GM12878 (cell line): ENCODE results near the gene NAPEPLD. TPM values are rescaled to one million over a fixed set of nuclear protein-coding genes. Genes with fewer than 3 reads are reported as not detected.
"Not testable (repeated sequence)": the region's sequence is repeated elsewhere in the genome, so short reads cannot be mapped to it uniquely, and the experiment has no call there.

Experiments
- ATAC-seq: fragments of 200-7000 bp; cut with Tn5 transposase; 3 replicates; pipeline ENCODE4 v1.9.1; 2020; ENCODE audit warnings: mild to moderate bottlenecking, moderate library complexity
- BruUV-seq: library from RNA; stranded (reverse); fragments of 400-500 nt; replicated peaks from 2 replicates; lab custom pipeline; 2021; lab: Mats Ljungman, UMichigan
- CTCF ChIA-PET: fragments of 300-600 bp; sonication (Branson Sonifier 250); formaldehyde crosslinking; extraction: SDS; loops from one replicate; lab custom pipeline; 2021; ENCODE audit warnings: inconsistent platforms; lab: Yijun Ruan, JAX
- POLR2A ChIA-PET: fragments of 350-600 bp; formaldehyde crosslinking; extraction: SDS; loops from one replicate; lab custom pipeline; 2021; ENCODE audit warnings: inconsistent platforms; lab: Charles Lee
- RAD21 ChIA-PET: fragments of 300-600 bp; sonication (Branson Sonifier 250); formaldehyde crosslinking; loops from one replicate; lab custom pipeline; 2023; ENCODE audit warnings: antibody characterized with exemption; ENCODE audit not compliant: unreplicated experiment; lab: Charles Lee
- SMC1A ChIA-PET: fragments of 300-600 bp; sonication (Branson Sonifier 250); formaldehyde crosslinking; loops from one replicate; lab custom pipeline; 2023; ENCODE audit not compliant: unreplicated experiment, uncharacterized antibody; lab: Charles Lee
- DNase-seq: peaks from one replicate; pipeline ENCODE4 v3.0.0-alpha.2; 2011; ENCODE audit warnings: low read depth, low spot score
- FAIRE-seq: peaks from 3 replicates; lab custom pipeline; 2011; peaks lifted over from hg19 to GRCh38; lab: Jason Lieb, UNC
- H2AFZ ChIP-seq: 2 replicates; pipeline ENCODE4 v1.6.0; 2011; ENCODE audit warnings: low read depth, low read length, control low read depth; ENCODE audit not compliant: control insufficient read depth
- H3K27ac ChIP-seq: 2 replicates; pipeline ENCODE4 v1.5.1; 2011; ENCODE audit warnings: control low read depth; ENCODE audit not compliant: control insufficient read depth, insufficient read depth
- H3K27me3 ChIP-seq, 2 experiments: replicated peaks in 1 of 2; 2 replicates each; pipeline versions ENCODE4 v1.6.0 to v1.6.1; 2011; ENCODE audit warnings: low read length in 1 of 2; ENCODE audit not compliant: control insufficient read depth in 2 of 2, insufficient read depth in 2 of 2
- H3K36me3 ChIP-seq, 2 experiments: 2 replicates each; pipeline ENCODE4 v1.5.1; 2011; ENCODE audit warnings: low read length in 1 of 2; ENCODE audit not compliant: control insufficient read depth in 2 of 2, insufficient read depth in 2 of 2
- H3K4me1 ChIP-seq: 2 replicates; pipeline ENCODE4 v1.6.1; 2011; ENCODE audit warnings: mild to moderate bottlenecking, low read length, moderate library complexity, mixed read lengths; ENCODE audit not compliant: control insufficient read depth, insufficient read depth
- H3K4me2 ChIP-seq: 2 replicates; pipeline ENCODE4 v1.6.0; 2011; ENCODE audit warnings: control low read depth; ENCODE audit not compliant: control insufficient read depth, insufficient read depth
- H3K4me3 ChIP-seq: fragments of 200-600 bp; sonication (generic); 2 replicates; pipeline ENCODE4 v1.5.1; 2016
- H3K79me2 ChIP-seq: 2 replicates; pipeline ENCODE4 v1.6.0; 2011; ENCODE audit warnings: low read length; ENCODE audit not compliant: control insufficient read depth, insufficient read depth
- H3K9ac ChIP-seq: 2 replicates; pipeline ENCODE4 v1.8.0; 2011; ENCODE audit warnings: low read length, control low read depth, mixed read lengths; ENCODE audit not compliant: control insufficient read depth, insufficient read depth
- H3K9me3 ChIP-seq: replicated peaks from 3 replicates; pipeline ENCODE4 v1.5.1; 2011; ENCODE audit warnings: mild to moderate bottlenecking, low read length; ENCODE audit not compliant: control insufficient read depth, insufficient read depth
- H4K20me1 ChIP-seq: 2 replicates; pipeline ENCODE4 v1.6.0; 2011; ENCODE audit not compliant: control insufficient read depth, insufficient read depth
- WGBS: methylation state at CpG from one replicate; pipeline ENCODE4 v1.1.6; 2016; ENCODE audit warnings: low lambda C conversion rate; ENCODE audit not compliant: insufficient replicate concordance, insufficient coverage; ENCODE audit errors: missing lambda C conversion rate; 5-methylcytosine and 5-hydroxymethylcytosine counted together
- in situ Hi-C: fragments of 300-500 bp; cut with MboI; formaldehyde crosslinking; loops from 9 replicates; pipeline ENCODE4 v1.14.3; 2018; ENCODE audit warnings: mixed read lengths
- intact Hi-C: fragments of 100-400 bp; cut with micrococcal nuclease; formaldehyde crosslinking; loops from one replicate; pipeline ENCODE4 v1.14.2; 2022; ENCODE audit not compliant: unreplicated experiment
- polyA plus RNA-seq, 11 experiments: library from polyadenylated mRNA; depleted of rRNA in 4 of 11; unstranded in 6 of 11; stranded (reverse) in 5 of 11; fragments of >200 nt; fragmentation: Nextera tagmentation in 4 of 11; fragmentation: Illumina TruSeq in 1 of 11; extraction: Ambion mirVana in 4 of 11; extraction: Trizol in 1 of 11; gene quantifications; 1 replicate in 1 of 11; 2 replicates in 10 of 11; pipeline versions ENCODE4 v1.2.1 to v1.2.3, GENCODE V29; 2011 to 2016; ENCODE audit warnings: inconsistent platforms in 2 of 11, missing spikeins in 2 of 11, low read depth in 1 of 11
- total RNA-seq, 4 experiments: library from RNA; depleted of rRNA in 3 of 4; stranded (reverse); fragments of >200 nt in 3 of 4; fragmentation: Illumina TruSeq in 1 of 4; extraction: Trizol in 1 of 4; gene quantifications; 2 replicates each; pipeline versions ENCODE4 v1.2.1 to v1.2.3, GENCODE V29; 2013 to 2021

NAPEPLD gene
- total and polyA plus RNA-seq, 10 of the 15 experiments (the other 5 are each of a cell fraction or from before 2014, with no cell fraction given) = 6.0 to 16.2 (median 8.6) TPM

DNA sequence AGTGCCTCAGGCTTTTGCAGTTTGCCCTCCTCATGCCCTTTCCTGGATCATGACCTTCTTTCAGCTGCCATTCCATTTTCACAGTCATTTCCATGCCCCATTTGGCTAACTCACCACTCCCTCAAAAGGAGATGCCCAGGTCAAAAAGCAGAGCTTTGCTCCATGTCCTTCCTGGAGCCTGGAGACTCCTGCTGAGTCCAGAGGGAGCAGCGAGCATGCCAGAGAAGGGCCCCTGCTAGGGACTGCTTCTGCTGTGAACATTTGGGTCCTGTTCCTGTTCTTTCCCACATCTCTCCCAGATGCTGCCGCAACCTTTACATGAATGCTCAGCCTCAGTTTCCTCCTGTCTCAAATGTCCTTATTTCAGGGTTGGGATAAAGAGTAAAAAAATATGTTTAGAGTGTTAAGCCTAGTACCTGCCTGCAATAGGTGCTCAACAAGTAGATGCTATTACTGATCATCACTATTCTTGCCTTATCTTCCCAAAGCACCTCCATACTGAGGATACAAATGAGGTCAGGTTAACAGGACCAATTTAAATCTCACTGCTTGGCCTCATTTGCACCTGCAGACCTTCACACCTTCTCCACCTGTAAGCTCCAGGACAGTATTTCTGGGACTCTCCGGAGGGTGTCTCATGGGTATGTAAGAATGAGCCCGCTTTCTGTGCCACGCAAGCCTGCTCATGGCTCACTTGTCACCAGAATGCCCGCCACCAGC is 23.0 kb upstream of the NAPEPLD start:
- H3K4me3 ChIP-seq, H4K20me1 ChIP-seq, H3K27ac ChIP-seq, H2AFZ ChIP-seq, H3K36me3 ChIP-seq, H3K4me1 ChIP-seq, H3K4me2 ChIP-seq, intact Hi-C loops, in situ Hi-C loops, H3K79me2 ChIP-seq, POLR2A ChIA-PET, BruUV-seq, DNase-seq, RAD21 ChIA-PET, H3K27me3 ChIP-seq, H3K9ac ChIP-seq, H3K9me3 ChIP-seq, FAIRE-seq, SMC1A ChIA-PET, CTCF ChIA-PET, ATAC-seq: not testable (repeated sequence)
- WGBS = 80% methylated on average over 6 of the region's 6 CpGs

DNA sequence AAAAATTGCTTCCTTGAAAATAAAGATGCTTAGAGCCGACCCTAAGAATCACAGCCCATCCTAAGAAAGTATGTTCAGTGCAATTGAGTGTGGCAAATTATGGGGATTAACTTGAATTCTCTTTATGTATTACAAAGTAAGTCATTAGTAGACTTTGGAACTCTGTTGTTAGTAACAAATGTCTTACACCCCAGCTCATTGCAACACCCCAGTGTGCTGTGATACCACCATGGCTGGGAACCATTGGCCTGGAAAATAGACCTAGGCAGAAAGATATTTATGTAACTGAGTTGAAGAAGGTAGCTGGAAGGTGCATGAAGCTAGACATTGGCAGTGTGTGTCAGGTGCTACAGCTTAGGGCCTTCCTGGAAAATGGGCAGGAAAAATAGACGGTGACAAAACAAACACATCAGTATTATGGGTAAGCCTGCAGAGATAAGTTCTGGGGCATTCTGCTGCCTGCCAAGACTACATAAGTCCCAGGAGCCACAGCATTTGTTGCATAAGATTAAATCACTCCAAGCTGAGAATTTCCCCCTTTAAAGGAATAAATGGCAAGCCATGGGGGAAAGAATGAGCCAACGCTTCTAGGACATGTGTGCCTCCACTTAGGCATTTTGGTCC is 18.1 kb upstream of the NAPEPLD start:
- intact Hi-C loops, H2AFZ ChIP-seq, DNase-seq, H3K79me2 ChIP-seq, POLR2A ChIA-PET, H3K4me3 ChIP-seq, H3K36me3 ChIP-seq, H3K9me3 ChIP-seq, BruUV-seq, RAD21 ChIA-PET, H3K4me1 ChIP-seq, CTCF ChIA-PET, H3K4me2 ChIP-seq, H3K27me3 ChIP-seq, FAIRE-seq, H4K20me1 ChIP-seq, in situ Hi-C loops, SMC1A ChIA-PET, H3K27ac ChIP-seq, H3K9ac ChIP-seq, ATAC-seq: not testable (repeated sequence)
- WGBS = 93% methylated on average over 3 of the region's 3 CpGs
